ENCODE measurements around the gene CATSPERB.

Gene CATSPERB

GRCh38 chr14:91723501-91723900 lies 8.4 kb downstream of the CATSPERB start:
- no peak overlapping the region for H3K4me3 ChIP-seq (ENCODE audit: low read length)
- no peak for TF ChIP-seq CTCF (conservative IDR thresholded peaks at IDR 0.05; ENCODE audit: low read depth, low read length)
- no peak for DNase-seq (ENCODE audit: low read depth)

- DNase-seq (ENCODE audit: low read depth): no peak
- H3K4me3 ChIP-seq (ENCODE audit: low read length): no peak overlapping the region
- no peak for TF ChIP-seq CTCF (conservative IDR thresholded peaks at IDR 0.05; ENCODE audit: low read depth, low read length)
Measured at GRCh38 chr14:91722386-91722785, 9.5 kb downstream of the CATSPERB start.

DNA sequence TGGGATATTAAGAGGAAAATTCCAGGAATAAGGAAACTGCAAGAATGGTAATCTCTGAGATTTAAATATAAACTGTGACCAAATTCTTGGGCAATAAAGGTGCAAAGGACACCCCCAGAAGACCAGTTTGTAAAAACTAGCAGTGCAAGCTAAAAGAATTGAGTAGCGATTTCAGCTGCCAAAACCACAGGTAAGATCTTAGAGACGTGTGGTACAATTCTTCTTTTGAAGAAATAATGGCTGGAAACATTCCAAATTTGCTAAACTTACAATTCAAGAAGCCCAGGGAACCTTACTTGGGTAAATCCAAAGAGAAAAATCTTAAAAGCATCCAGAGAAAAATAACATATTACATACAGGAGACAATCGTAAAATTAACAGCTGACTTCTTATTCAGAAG lies 12.0 kb downstream of the CATSPERB start:
- DNase-seq (ENCODE audit: low read depth): no peak
- no peak for TF ChIP-seq CTCF (conservative IDR thresholded peaks at IDR 0.05; ENCODE audit: low read depth, low read length)
- H3K4me3 ChIP-seq (ENCODE audit: low read length): no peak overlapping the region

DNA sequence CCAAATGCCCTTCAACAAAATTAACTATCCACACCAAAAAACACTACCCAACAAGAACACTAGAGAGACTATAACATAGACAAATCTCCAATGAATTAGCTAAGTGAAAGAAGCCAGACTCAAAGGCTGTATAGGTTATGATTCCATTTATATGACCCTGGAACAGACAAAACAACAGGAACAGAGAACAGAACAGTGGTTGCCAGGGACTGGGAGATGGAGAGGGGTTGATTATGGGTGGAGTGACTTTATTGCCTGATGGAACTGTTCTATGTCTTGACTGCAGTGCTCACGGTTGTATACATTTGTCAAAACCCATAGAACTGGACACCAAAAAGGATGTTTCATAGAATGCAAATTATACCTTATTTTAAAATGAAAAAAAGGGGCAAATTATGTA lies 14.9 kb downstream of the CATSPERB start:
- TF ChIP-seq CTCF (conservative IDR thresholded peaks at IDR 0.05; ENCODE audit: low read depth, low read length): no peak
- DNase-seq (ENCODE audit: low read depth): no peak
- H3K4me3 ChIP-seq (ENCODE audit: low read length): no peak overlapping the region

DNA sequence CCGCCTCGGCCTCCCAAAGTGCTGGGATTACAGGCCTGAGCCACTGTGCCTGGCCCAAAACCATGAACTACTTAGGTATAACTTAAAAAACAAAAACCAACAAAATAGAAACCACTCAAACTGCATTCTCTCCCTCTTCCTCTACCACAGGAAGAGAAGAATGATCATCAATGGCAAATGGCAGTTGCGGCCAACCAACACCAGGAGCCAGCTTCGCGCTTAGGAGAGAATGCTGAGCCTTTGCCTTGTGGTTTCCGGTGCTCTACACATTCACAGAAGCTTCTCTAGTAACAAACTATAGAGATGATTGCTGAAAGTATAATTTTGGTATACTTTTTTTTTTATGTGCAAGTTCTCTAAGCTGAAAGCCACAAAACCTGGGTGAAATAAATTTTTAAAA lies 17.1 kb downstream of the CATSPERB start:
- no peak for TF ChIP-seq CTCF (conservative IDR thresholded peaks at IDR 0.05; ENCODE audit: low read depth, low read length)
- H3K4me3 ChIP-seq (ENCODE audit: low read length): no peak overlapping the region
- DNase-seq (ENCODE audit: low read depth): no peak

GRCh38 chr14:91708795-91709194 lies 23.1 kb downstream of the CATSPERB start:
- TF ChIP-seq CTCF (conservative IDR thresholded peaks at IDR 0.05; ENCODE audit: low read depth, low read length): no peak
- no peak overlapping the region for H3K4me3 ChIP-seq (ENCODE audit: low read length)
- no peak for DNase-seq (ENCODE audit: low read depth)

DNA sequence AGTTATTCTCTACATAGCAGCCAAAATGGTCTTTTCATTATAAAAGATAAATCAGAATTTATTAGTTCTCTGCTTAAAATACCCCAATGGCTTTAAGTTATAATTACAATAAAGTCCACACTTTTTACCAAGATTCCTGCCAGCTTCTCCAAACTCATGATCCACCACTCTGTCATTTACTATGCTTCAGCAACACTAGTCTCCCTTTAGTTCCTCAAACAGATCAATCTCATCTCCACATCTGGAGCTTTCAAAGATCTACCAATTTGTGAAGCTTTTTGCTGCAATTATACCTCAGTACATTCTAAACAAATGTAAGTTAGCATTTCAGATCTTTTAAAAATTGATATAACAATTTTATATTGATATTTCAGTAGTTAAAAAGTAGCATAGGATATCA lies 24.9 kb downstream of the CATSPERB start:
- TF ChIP-seq CTCF (conservative IDR thresholded peaks at IDR 0.05; ENCODE audit: low read depth, low read length): no peak
- DNase-seq (ENCODE audit: low read depth): no peak
- H3K4me3 ChIP-seq (ENCODE audit: low read length): no peak overlapping the region
